DMS53 (cell line): ENCODE data around the gene WFS1.

Experiments
- DNase-seq: peaks from one replicate; lab custom pipeline; 2025; lab: John Stamatoyannopoulos, UW

The WFS1 gene

DNA sequence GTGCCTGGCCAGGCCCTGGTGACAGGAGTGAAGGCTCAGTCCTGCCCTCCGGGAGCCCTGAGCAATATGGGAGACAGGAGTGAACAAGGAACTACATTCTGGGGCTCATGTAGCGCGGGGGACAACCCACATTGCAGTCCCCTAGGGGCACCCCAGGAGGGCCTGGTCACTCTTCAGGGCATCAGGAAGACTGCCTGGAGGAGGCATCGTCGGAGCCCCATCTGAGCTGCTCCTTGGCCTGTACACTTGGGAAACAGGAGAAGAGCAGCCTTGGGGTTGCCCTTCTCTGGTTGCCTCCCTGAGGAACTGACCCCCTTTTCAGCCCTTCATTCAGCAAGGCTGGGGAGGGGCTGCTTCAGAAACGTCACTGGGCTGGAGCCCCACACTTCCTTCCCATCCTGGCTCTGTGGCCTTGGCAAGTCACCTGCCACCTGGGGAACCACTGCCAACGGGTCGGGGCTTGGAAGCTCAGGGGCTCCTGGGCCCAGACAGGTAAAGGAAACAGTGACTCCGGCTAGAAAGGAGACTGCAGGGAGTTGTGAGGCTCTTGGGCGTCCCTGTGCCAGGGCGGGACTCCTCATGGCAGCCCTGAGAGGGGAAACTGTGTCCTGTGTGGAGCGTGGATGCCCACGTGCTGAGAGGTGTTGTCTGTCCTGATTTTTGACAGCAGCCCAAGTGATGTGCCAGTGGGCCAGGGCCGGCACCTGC lies 10.1 kb downstream of the WFS1 start:
- DNase-seq, result no peak

GRCh38 chr4:6280365-6280996 lies 10.8 kb downstream of the WFS1 start:
- DNase-seq, result no peak

GRCh38 chr4:6281436-6282313 lies 12.0 kb downstream of the WFS1 start:
- no peak for DNase-seq

DNA sequence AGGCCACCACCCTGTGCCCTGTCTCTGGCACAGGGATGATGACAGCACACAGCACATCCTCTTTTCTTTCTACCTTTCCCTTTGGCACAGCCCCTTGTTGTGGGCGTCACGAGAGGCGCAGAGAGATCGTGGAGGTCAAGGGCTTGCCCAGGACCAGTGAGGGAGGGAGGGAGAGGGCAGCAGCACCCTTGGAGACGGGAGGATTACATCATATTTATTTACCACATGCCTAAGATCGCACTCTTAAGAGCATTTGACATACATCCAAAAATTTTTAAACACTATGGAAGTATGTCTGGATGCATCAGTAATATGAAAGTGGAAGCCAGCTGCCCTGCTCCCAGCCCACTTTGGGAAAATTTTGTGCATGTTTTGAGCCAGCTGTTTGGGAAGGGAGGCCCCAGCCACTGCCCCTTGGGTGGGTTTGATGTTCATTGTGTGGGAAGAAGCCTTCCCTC lies 12.7 kb downstream of the WFS1 start:
- no peak for DNase-seq

DNA sequence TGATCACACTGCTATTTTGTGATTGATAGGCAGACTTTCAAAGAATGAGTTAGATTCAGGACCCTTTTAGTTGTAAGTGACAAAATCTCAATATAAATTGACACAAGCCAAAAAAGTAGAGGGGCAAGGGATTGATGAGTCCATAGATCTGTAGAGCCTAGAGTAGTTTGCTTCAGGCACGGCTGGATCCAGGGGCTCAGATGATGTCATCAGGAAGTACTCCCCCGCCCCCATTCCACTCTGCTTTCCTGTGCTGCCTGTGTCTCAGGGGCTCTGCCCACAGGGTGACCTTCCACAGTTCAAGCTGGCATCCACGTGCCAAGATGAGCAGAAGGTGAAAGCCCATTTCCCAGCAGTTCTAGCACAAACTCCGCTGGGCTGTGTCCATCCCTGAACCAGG lies 13.6 kb downstream of the WFS1 start:
- DNase-seq, result no peak

GRCh38 chr4:6287017-6287788 lies 17.6 kb downstream of the WFS1 start:
- no peak for DNase-seq

DNA sequence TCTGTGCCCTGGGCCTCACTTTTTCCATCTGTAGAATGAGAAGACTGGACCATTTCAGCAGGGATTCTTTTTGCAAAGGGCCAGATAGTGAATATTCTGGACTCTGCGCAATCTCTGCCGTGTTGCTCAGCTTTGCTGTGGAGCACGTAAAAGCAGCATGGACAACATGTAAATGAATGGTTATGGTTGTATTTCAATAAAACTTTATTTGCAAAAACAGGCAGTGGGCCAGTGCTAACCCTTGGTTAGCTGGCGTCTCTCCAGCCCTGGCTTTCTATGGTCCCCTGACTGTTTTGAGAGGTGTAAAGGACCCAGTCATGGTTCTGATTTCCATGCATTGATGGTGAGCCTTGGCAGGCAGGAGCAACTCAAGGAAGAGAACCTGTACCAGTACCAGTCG lies 18.7 kb downstream of the WFS1 start:
- no peak for DNase-seq

DNA sequence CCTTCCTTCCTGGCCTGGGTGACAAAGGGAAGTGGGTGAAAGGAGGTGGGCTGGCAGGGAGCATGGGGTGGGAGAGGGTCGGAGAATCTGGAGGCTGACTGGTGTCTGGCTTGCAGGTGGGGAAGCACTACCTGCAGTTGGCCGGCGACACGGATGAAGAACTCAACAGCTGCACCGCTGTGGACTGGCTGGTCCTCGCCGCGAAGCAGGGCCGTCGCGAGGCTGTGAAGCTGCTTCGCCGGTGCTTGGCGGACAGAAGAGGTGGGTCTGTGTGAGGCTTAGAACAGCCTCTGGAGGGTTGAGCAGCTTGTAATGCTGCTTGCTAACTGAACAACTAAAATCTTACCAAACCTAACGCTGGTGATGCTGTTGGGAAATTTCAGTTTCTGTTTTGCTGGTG lies 19.2 kb downstream of the WFS1 start:
- no peak for DNase-seq

GRCh38 chr4:6290256-6290655 lies 20.6 kb downstream of the WFS1 start:
- no peak for DNase-seq

DNA sequence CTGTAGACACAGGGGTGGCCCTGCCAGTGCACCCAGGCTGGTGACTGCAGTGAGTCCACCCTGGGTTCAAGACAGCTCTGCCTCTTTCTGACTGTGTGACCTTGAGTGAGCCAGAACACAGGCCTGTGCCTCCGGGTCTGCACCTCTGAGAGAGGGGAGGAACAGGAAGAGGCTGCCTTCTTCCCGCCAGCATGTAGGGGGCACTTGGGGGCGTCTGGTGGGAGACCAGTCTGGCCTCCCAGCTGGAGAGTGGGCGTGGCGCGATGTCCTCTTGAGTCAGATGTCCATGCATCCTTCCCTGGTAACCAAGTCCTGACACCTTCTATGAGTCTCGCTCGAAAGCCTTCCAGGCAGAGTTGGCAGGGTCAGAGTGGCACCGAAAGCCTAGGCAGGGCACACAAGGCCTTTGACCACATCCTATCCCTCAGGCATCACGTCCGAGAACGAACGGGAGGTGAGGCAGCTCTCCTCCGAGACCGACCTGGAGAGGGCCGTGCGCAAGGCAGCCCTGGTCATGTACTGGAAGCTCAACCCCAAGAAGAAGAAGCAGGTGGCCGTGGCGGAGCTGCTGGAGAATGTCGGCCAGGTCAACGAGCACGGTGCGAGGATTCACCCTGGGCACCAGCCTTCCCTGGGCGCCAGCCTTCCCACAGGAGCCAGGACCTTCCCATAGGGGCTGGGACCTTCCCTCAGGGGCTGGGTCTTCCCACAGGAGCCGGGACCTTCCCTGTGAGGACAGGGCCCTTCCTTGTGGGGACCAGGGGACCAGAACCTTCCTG lies 21.3 kb downstream of the WFS1 start:
- no peak for DNase-seq

GRCh38 chr4:6291784-6292297 lies 22.2 kb downstream of the WFS1 start:
- no peak for DNase-seq

DNA sequence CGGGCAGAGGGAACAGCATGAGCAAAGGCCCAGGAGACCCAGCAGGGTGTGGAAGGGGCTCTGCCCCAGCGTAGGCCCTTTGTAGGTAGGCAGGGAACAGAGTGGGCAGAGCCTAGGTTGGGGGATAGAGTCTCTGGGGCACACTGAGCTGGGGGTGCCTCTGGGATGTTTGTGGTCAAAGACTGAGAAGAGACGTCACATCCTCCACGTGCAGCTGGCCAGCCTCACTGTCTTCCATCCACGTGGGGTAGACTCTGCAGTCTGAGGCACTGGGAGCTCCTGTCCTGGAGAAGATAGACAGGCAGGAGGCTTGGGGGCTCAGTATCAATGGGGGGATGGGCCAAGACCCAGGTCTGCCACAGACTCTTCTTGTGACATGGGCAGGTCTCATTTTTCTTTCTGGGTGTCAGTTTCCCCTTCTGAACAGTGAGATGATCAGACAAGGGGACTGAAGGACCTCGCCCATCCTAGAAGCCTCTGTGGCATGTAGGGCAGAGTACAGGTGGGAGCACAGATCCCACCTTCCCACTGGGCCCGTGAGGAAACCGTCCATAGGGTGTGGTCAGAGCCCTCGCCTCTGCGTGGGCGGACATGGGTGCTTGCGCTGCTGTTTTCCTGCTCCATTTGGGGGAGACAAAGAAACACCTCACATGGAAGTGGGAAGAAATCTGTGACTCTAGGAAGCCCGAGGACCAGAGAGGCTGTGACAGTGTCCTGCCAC lies 22.9 kb downstream of the WFS1 start:
- DNase-seq, result no peak

GRCh38 chr4:6293097-6293445 lies 23.4 kb downstream of the WFS1 start:
- DNase-seq, result no peak

GRCh38 chr4:6293661-6294060 lies 24.0 kb downstream of the WFS1 start:
- no peak for DNase-seq

DNA sequence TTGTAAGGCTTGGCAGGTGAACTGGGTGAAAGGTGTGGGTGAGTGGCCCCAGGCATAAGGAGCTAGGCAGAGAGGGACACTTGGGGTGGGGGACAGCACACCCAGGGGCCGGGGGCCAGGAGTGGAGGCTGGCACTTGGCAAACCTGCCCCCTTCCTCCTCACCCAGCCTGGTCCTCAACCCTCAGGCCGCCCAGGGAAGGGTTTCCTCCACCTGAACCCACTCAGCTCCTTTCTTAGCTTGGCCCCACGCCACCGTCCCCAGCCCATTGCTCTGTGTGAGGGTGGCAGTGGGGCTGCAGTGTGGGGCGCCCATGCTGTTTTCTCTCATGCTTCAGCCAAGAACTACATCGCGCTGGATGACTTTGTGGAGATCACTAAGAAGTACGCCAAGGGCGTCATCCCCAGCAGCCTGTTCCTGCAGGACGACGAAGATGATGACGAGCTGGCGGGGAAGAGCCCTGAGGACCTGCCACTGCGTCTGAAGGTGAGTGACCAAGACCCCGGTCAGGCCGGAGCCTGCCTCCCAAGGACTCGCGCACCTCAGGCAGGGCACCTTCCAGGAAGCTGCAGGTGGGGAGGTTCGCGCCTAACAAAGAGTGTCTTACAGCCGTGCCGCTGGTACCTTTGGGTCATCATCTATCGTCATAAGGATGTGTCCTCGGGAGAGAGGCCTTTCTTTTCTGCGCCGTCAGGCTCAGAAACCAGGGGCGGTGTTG lies 25.2 kb downstream of the WFS1 start:
- DNase-seq, result no peak

DNA sequence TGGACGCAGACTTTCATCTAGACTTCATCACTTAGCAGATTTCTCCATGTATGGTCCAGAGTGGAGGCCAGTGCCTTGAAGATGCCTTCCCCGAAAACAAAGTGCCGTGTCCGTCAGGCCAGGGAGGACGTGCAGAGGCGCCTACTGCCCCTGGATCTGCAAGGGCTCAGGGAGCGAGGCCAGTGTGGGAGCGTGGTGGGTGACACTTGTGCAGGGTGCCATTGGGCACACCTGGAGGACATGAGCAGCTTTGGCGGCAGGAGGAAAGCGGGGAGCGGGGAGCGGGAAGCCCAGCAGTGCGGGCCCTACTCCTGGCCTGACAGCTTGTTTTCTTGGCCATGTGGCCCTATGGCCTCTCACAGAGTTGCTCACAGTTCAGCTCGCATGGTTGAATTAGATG lies 25.8 kb downstream of the WFS1 start:
- DNase-seq, result no peak

DNA sequence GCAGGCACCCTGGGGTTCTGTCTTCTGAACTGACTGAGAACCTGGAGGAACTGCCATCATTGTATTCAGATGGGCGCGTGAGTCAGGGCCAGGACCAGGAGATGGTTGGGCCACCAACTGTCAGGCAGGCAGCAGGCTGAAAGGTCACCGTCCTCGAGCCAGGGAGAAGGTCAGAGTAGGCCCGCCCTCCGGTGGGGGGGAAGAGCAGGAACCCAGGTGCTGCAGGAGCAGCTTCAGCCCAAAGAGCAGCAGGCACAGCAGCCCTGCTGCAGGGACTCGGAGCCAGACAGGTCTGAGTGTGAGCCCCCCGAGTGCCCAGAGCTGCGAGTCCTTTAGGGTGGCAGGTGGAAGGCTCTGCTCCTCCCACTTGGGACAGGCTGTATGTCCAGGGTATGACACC lies 26.4 kb downstream of the WFS1 start:
- no peak for DNase-seq

DNA sequence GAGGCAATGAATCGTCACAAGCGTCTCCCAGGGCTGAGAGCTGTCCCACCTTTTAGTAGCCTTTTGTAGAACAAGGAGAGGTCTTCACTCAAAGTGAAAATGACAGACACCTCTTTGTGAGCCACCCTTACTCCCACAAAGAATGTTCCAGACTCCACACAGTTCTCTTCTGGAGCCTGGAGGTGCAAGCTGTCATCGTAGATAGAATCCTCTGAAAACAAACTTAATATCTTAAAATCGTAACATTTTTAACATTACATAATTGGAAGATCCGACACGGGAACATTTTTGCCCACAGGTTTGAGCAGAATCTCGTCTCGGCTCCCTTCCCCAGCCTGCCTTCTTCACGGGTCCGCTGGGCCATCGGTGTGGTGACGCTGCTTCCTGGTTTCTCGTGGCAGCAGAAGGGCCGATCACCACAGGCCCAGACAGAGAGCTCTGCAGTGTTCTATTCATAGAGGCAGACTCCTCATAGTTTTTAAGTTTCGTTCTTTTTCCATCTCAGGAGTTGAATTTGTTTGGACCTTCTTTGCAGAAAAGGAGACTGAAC lies 27.7 kb downstream of the WFS1 start:
- no peak for DNase-seq

DNA sequence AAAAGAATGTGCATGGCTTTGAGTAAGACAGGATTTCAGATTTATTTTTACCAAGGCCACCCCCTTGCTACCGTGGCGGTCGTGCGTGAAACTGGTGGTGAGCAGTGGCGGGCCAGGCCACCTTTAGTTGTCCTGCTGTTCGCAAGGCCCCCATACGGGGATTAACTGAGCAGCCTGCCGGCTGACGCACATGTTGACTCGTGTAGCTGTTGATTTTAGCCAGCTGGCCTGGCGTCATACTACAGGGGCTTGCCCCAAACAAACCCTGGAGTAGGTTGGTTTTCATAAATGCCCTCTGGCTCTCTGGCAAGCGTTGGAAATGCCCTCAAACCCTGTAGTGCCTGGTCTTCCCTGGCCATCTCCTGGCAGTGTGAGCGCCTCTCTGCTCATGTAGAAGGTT lies 28.4 kb downstream of the WFS1 start:
- no peak for DNase-seq

DNA sequence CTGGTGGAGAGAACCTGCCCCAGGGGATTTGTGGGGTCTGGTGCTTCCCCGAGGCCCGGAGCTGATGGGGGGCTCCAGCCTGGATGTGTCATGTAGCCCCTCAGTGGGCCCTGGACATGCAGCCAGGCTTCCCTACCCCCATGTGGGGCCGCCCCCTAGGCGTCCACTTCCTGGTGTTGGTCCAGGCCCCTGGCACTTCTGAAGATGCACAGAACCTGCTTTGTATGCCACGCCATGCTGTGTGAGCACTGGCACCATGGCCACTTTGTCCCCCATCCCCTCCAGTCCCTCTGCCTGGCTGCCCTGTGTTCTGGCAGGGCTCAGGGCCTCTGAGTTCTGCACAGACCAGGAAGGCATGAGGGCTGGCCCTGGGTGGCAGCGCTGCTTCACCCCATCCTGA lies 29.2 kb downstream of the WFS1 start:
- no peak for DNase-seq
